22Rv1 (cell line): ENCODE results near the gene KRTAP4-11.
"Not testable (repeated sequence)": the region's sequence is repeated elsewhere in the genome, so short reads cannot be mapped to it uniquely, and the experiment has no call there.

Experiments used
- CTCF ChIP-seq: fragments of 450-650 bp; IDR thresholded peaks from 2 replicates; pipeline ENCODE4 v1.5.1; 2017; ENCODE audit warnings: mild to moderate bottlenecking
- ZFX ChIP-seq: fragments of 450-650 bp; IDR thresholded peaks from 2 replicates; pipeline ENCODE4 v1.6.1; 2017; ENCODE audit warnings: antibody characterized with exemption, borderline replicate concordance

DNA sequence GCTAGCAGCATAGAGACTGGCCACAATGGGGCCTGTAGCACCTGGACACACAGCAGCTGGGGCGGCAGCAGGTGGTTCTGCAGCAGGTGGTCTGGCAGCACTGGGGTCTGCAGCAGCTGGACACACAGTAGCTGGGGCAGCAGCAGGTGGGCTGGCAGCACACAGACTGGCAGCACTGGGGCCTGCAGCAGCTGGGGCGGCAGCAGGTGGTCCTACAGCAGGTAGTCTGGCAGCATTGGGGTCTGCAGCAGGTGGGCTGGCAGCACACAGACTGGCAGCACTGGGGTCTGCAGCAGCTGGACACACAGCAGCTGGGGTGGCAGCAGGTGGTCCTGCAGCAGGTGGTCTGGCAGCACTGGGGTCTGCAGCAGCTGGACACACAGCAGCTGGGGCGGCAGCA is 42.0 kb upstream of the KRTAP4-11 start:
- not testable (repeated sequence) for TF ChIP-seq CTCF, ZFX
